ENCODE measurements around the gene MRPL4. TPM values are rescaled to one million over a fixed set of nuclear protein-coding genes. Genes with fewer than 3 reads are reported as not detected.

Gene MRPL4
- polyA plus RNA-seq, 1 of the 3 experiments (the other 2 are of a cell fraction), result 110 TPM

GRCh38 chr19:10283301-10284064 lies 31.5 kb downstream of the MRPL4 start:
- DNase-seq, result no peak
- no peaks in the 10 kb centered on the region; a peak in 1 of 4 replicates for H3K4me1 ChIP-seq (ENCODE audit: control insufficient read depth in 1 of 2, insufficient read depth in 2 of 2, low read depth in 1 of 2, low read length in 1 of 2)
- POLR2A ChIA-PET, result interaction anchor here (1.3 kb wide), 1 partner anchor 8 kb away, joined by 3 read pairs; no protein-coding TSS in a partner anchor
- no peak overlapping the region for H2AFZ ChIP-seq (ENCODE audit: low read depth)
- no peaks in the 10 kb centered on the region for H3K36me3 ChIP-seq (replicated peaks in 1 of 2; ENCODE audit: control insufficient read depth in 1 of 2, insufficient read depth in 2 of 2, low read length in 1 of 2)
- no peak overlapping the region for H3K4me2 ChIP-seq
- H3K9me2 ChIP-seq, result no peaks in the 10 kb centered on the region
- no peaks in the 10 kb centered on the region for H4K20me1 ChIP-seq (ENCODE audit: insufficient read depth)
- H3K9me3 ChIP-seq, result no peaks in the 10 kb centered on the region
- peaks cover 10% of the 10 kb centered on the region for H3F3A ChIP-seq (replicated peaks; ENCODE audit: insufficient read depth)
- no peaks in the 10 kb centered on the region for H3K27me3 ChIP-seq (ENCODE audit: insufficient read depth)
- no peak overlapping the region for H3K9ac ChIP-seq
- no peak overlapping the region for H3K27ac ChIP-seq (ENCODE audit: low read depth in 2 of 2, low read length in 1 of 2)
- H3K79me2 ChIP-seq (ENCODE audit: insufficient read depth), result no peaks in the 10 kb centered on the region
- TF ChIP-seq USF1 (IDR thresholded peaks at IDR 0.05; ENCODE audit: borderline replicate concordance, low read depth) (no peak), FOSL2 (IDR thresholded peaks at IDR 0.05; ENCODE audit: borderline replicate concordance, low read depth) (no peak), TEAD4 (IDR thresholded peaks at IDR 0.05; ENCODE audit: borderline replicate concordance, insufficient read depth) (no peak), MEF2A (IDR thresholded peaks at IDR 0.05; ENCODE audit: borderline replicate concordance, low read depth) (no peak), SMC3 (IDR thresholded peaks at IDR 0.05; ENCODE audit: low read depth, low read length) (no peak), GABPA (IDR thresholded peaks at IDR 0.05; ENCODE audit: low read depth) (no peak), GATA2 (CRISPR knock-in tag; IDR thresholded peaks at IDR 0.05) (no peak), REST (IDR thresholded peaks at IDR 0.05; ENCODE audit: low read depth, low read length) (no peak), USF2 (IDR thresholded peaks at IDR 0.05; ENCODE audit: borderline replicate concordance, low read depth, low read length) (no peak), ELF1 (IDR thresholded peaks at IDR 0.05) (no peak), RFX5 (IDR thresholded peaks at IDR 0.05; ENCODE audit: low read length) (no peak), RAD21 (IDR thresholded peaks at IDR 0.05; ENCODE audit: low read length) (no peak), RXRA (IDR thresholded peaks at IDR 0.05; ENCODE audit: borderline replicate concordance, low read depth) (no peak), JUND (IDR thresholded peaks at IDR 0.05) (no peak), YY1 (IDR thresholded peaks at IDR 0.05; ENCODE audit: low read depth) (no peak), EP300 (IDR thresholded peaks at IDR 0.05; ENCODE audit: borderline replicate concordance in 1 of 2, low read depth in 1 of 2, low read length in 1 of 2) (no peak), CHD2 (IDR thresholded peaks at IDR 0.05; ENCODE audit: low read length, partially characterized antibody) (no peak)
- CTCF ChIA-PET, result interaction anchor here (2.0 to 7.4 kb wide), 2 partner anchors 14 to 105 kb away, joined by 5 to 65 read pairs; partner anchors contain the start of gene ICAM1
- 80% methylated on average over 19 of the region's 23 CpGs for WGBS (ENCODE audit: low lambda C conversion rate)
- no peak overlapping the region for H3K4me3 ChIP-seq (ENCODE audit: low read depth in 2 of 2, low read length in 1 of 2)
